NCI-H2196 treated with DMSO at 0.1 percent for 48 hours (cell line): ENCODE measurements around the gene GORASP2.
"Not testable (repeated sequence)": the region's sequence is repeated elsewhere in the genome, so short reads cannot be mapped to it uniquely, and the experiment has no call there.

Experiments used
- DNase-seq: peaks from one replicate; lab custom pipeline; 2025; ENCODE audit not compliant: unreplicated experiment; lab: John Stamatoyannopoulos, UW

Gene GORASP2

DNA sequence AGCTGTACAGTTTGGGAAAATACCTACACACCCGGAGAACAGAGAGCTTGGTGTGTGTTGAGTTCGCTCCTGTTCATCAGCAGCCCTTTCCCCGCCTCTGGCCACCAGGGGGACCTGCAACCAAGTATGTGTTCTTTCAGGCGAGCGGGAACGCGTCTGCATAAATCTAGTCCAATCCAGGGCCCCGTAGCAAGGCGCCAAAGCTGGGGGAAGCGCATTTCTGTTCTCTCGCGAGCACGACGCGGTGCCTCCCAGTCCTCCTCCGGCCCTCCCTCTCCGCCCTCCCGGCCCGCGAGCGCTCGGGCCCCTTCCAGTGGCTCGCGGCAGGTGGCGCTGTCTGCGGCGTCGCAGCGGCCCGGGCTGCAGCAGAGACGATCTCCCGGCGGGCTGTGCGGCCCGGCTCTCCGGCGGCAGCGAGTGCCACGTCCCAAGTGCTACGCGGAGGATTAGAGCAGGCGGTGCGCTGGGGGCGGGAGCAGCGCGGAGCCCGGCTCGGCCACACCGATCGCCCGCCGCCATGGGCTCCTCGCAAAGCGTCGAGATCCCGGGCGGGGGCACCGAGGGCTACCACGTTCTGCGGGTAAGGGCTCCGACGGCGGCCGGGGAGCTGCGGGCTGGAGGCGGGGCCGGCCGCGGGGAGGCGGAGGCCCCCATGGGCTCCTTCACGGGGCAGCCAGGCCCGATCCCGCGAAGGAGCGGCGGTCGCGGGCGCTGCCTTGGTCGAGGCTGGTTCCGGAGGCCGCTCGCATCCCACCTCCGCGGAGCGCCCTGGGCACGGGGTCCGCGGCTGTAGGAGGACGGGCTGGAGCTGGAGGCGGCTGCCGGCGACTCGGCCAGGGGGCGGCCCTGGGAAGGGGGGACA, at the start of gene GORASP2:
Gene GORASP2 (plus strand): TSS at position 430 of the 862 bp plus-strand sequence. CDS start 88 bp downstream, at position 518.
- DNase-seq, result peak; percentile 98

DNA sequence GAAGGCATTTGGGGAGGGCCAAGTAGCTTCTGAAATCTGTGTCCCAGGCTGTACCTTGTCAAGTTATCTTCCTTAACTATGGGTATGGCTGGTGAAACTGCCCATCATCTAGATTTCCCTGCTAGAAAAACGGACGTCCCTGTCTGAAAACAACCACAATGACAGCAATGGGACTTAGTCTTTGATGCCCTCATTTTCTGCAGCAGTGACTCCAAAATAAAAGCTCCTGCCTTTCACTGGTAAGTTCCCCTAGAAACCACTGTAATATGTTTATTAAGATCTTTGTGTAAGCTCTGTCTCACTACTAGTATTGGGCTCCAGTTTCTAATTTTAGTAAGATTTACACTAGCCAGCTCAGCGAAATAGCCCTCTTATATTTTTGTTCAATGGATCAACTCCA, 47.2 kb upstream of the GORASP2 start:
- no peak for DNase-seq

DNA sequence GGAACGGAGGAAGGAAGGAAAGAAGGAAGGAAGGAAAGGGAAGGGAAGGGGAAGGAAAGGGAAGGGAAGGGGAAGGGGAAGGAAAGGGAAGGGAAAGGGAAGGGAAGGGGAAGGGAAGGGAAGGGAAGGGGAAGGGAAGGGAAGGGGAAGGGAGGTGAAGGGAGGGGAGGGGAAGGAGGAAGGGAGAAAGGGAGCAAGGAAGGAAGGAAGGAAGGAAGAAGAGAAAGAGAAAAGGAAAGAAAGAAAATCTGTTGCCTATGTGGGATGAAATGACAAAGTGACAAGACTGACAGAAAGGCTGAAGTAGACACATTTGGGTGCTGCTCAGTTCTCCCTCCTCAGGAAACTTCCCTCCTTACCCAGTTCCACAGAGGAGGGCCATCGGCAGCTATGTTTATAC, 46.3 kb upstream of the GORASP2 start:
- DNase-seq, result no peak

DNA sequence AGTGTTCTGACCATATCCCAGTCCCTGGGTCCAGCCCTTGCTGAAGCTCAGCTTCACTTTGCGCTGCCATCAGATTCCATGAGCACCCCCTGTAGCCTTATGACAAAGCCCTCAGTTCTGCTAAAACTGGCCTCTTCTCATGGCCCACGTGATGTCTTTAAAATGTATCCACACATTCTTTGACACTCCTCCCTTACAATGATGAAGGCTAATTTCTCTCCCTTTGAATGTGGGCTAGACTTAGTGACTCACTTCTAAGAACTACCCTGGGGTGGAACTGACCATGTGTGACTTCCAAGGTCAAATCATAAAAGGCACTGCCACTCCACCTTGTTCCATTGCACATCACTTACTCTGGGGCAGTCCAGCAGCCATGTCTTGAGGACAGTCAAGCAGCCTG, 45.4 kb upstream of the GORASP2 start:
- no peak for DNase-seq

- no peak for DNase-seq
Measured at GRCh38 chr2:170885130-170885791, 43.8 kb upstream of the GORASP2 start.

- DNase-seq, result no peak
Measured at GRCh38 chr2:170886386-170886785, 42.7 kb upstream of the GORASP2 start.

- DNase-seq, result no peak
Measured at GRCh38 chr2:170887496-170887895, 41.6 kb upstream of the GORASP2 start.

DNA sequence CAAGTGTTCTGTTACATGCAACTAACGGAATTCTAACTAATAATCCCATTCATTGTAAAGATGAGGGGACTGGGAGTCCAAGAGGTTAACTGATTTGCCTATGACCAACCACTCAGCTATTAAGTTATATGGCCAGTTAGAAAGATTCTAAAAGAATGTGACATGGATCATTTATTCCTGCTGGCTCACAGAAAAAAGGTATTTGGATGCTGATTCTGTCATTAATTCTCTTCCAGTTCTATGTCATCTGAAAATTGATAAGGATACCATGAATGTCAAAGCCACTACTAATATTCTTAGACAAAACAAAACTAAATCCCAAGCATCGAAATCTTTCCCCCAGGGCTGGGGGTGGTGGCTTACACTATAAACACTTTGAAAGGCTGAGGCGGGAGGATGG, 41.2 kb upstream of the GORASP2 start:
- no peak for DNase-seq

- no peak for DNase-seq
Measured at GRCh38 chr2:170891893-170892292, 37.2 kb upstream of the GORASP2 start.

GRCh38 chr2:170892391-170892951, 36.6 kb upstream of the GORASP2 start:
- DNase-seq, result no peak

GRCh38 chr2:170895023-170895757, 33.9 kb upstream of the GORASP2 start:
- no peak for DNase-seq

GRCh38 chr2:170896622-170897021, 32.4 kb upstream of the GORASP2 start:
- no peak for DNase-seq

DNA sequence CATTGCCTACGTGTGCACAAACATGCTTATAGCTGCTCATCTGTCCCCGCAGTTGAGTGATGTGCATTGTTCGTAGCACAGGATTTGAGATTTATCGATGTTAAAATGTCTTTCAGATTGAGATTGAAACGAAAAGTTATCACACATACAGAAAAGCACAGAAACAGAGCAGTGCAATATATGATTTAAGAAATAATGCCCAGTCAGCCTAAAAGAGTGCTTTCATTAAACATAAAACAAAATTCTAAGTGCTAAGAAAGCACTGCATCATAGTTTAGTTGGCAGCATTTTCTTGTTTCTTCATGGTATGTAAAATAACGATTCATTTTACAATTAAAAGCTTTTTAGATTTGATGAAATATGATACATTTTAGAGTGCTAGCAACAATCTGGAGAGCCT, 31.9 kb upstream of the GORASP2 start:
- no peak for DNase-seq

GRCh38 chr2:170905864-170906263, 23.2 kb upstream of the GORASP2 start:
- no peak for DNase-seq

- no peak for DNase-seq
Measured at GRCh38 chr2:170911314-170911889, 17.7 kb upstream of the GORASP2 start.

GRCh38 chr2:170914994-170915666, 13.9 kb upstream of the GORASP2 start:
- DNase-seq, result not testable (repeated sequence)

DNA sequence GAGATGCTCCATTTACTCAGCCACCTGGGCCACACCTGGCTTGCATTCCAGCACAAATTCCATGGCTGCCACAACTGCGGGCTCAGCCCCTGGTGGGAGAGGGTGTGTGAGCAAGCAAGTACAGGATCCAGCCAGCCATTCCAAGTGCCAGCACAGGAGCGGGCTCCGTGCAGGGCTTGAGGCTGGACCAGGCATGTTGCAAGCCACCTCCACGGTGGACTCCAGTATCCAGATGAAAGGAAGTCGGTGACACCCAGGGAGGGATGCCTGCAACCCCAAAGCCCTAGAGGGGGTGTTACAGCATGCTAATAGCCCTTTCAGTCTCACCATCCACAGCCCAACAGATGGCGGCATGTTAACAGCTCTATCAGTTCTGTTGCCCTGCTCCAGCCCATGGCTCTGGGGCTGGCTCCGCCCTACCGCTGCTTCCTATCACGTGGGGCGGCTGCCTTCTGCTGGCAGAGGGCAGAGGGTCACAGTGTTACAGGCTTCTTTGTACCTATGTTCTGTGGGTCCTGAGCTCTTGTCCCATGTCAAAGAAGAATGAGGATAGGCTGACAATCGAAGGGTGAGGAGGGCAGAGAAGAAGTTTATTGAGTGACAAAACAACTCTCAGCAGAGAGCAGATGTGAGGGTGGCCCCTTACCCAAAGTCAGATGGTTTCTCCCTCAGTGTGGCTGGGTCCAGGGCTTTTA, 11.7 kb upstream of the GORASP2 start:
- no peak for DNase-seq

DNA sequence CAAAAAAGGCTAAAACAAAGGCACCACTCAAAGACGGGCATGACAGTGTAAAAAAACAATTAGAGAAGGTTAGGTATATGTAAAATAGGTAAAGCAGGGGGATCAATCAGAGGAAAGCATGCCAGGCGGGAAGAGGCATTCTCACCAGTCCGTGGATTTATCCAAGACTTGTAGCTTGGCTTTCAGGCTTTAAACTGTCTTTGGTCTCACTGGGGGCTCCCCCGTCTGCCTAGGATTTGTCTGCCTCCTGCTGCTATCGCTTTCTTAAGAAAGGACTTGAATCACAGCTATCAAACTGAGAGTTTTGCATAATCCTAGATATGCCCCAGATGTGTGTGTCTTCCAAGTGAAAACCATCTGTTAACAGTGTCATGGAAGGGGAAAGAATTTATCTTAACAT, 11.1 kb upstream of the GORASP2 start:
- DNase-seq, result no peak

DNA sequence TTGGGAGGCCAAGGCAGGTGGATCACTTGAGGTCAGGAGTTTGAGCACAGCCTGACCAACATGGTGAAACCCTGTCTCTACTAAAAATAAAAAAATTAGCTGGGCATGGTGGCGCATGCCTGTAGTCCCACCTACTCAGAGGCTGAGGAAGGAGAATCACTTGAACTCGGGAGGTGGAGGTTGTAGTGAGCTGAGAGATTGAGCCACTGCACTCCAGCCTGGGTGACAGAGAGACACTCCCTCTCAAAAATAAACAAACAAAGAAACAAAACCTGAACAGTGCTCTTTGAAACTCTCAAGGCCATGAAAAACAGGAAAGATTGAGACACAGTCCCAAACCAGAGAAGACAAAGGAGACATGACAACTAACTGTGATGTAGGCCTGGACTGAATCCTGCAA, 7.2 kb upstream of the GORASP2 start:
- DNase-seq, result not testable (repeated sequence)
